GM12878 (cell line): ENCODE results near the gene CDH18. TPM values are rescaled to one million over a fixed set of nuclear protein-coding genes. Genes with fewer than 3 reads are reported as not detected.

Experiments used
- ATAC-seq: fragments of 200-7000 bp; cut with Tn5 transposase; 3 replicates; pipeline ENCODE4 v1.9.1; 2020; ENCODE audit warnings: mild to moderate bottlenecking, moderate library complexity
- BruUV-seq: library from RNA; stranded (reverse); fragments of 400-500 nt; replicated peaks from 2 replicates; lab custom pipeline; 2021; lab: Mats Ljungman, UMichigan
- CTCF ChIA-PET: fragments of 300-600 bp; sonication (Branson Sonifier 250); formaldehyde crosslinking; extraction: SDS; loops from one replicate; lab custom pipeline; 2021; ENCODE audit warnings: inconsistent platforms; lab: Yijun Ruan, JAX
- POLR2A ChIA-PET: fragments of 350-600 bp; formaldehyde crosslinking; extraction: SDS; loops from one replicate; lab custom pipeline; 2021; ENCODE audit warnings: inconsistent platforms; lab: Charles Lee
- RAD21 ChIA-PET: fragments of 300-600 bp; sonication (Branson Sonifier 250); formaldehyde crosslinking; loops from one replicate; lab custom pipeline; 2023; ENCODE audit warnings: antibody characterized with exemption; ENCODE audit not compliant: unreplicated experiment; lab: Charles Lee
- SMC1A ChIA-PET: fragments of 300-600 bp; sonication (Branson Sonifier 250); formaldehyde crosslinking; loops from one replicate; lab custom pipeline; 2023; ENCODE audit not compliant: unreplicated experiment, uncharacterized antibody; lab: Charles Lee
- DNase-seq: peaks from one replicate; pipeline ENCODE4 v3.0.0-alpha.2; 2011; ENCODE audit warnings: low read depth, low spot score
- FAIRE-seq: peaks from 3 replicates; lab custom pipeline; 2011; peaks lifted over from hg19 to GRCh38; lab: Jason Lieb, UNC
- H2AFZ ChIP-seq: 2 replicates; pipeline ENCODE4 v1.6.0; 2011; ENCODE audit warnings: low read depth, low read length, control low read depth; ENCODE audit not compliant: control insufficient read depth
- H3K27ac ChIP-seq: 2 replicates; pipeline ENCODE4 v1.5.1; 2011; ENCODE audit warnings: control low read depth; ENCODE audit not compliant: control insufficient read depth, insufficient read depth
- H3K27me3 ChIP-seq, 2 experiments: replicated peaks in 1 of 2; 2 replicates each; pipeline versions ENCODE4 v1.6.0 to v1.6.1; 2011; ENCODE audit warnings: low read length in 1 of 2; ENCODE audit not compliant: control insufficient read depth in 2 of 2, insufficient read depth in 2 of 2
- H3K36me3 ChIP-seq, 2 experiments: 2 replicates each; pipeline ENCODE4 v1.5.1; 2011; ENCODE audit warnings: low read length in 1 of 2; ENCODE audit not compliant: control insufficient read depth in 2 of 2, insufficient read depth in 2 of 2
- H3K4me1 ChIP-seq: 2 replicates; pipeline ENCODE4 v1.6.1; 2011; ENCODE audit warnings: mild to moderate bottlenecking, low read length, moderate library complexity, mixed read lengths; ENCODE audit not compliant: control insufficient read depth, insufficient read depth
- H3K4me2 ChIP-seq: 2 replicates; pipeline ENCODE4 v1.6.0; 2011; ENCODE audit warnings: control low read depth; ENCODE audit not compliant: control insufficient read depth, insufficient read depth
- H3K4me3 ChIP-seq: fragments of 200-600 bp; sonication (generic); 2 replicates; pipeline ENCODE4 v1.5.1; 2016
- H3K79me2 ChIP-seq: 2 replicates; pipeline ENCODE4 v1.6.0; 2011; ENCODE audit warnings: low read length; ENCODE audit not compliant: control insufficient read depth, insufficient read depth
- H3K9ac ChIP-seq: 2 replicates; pipeline ENCODE4 v1.8.0; 2011; ENCODE audit warnings: low read length, control low read depth, mixed read lengths; ENCODE audit not compliant: control insufficient read depth, insufficient read depth
- H3K9me3 ChIP-seq: replicated peaks from 3 replicates; pipeline ENCODE4 v1.5.1; 2011; ENCODE audit warnings: mild to moderate bottlenecking, low read length; ENCODE audit not compliant: control insufficient read depth, insufficient read depth
- H4K20me1 ChIP-seq: 2 replicates; pipeline ENCODE4 v1.6.0; 2011; ENCODE audit not compliant: control insufficient read depth, insufficient read depth
- BRCA1 ChIP-seq: IDR thresholded peaks from 2 replicates; pipeline ENCODE4 v1.6.1; 2011; ENCODE audit warnings: low read depth, low read length, improper control_type of control experiment
- NR2F1 ChIP-seq: fragments of 450-650 bp; conservative IDR thresholded peaks from 2 replicates; pipeline ENCODE4 v1.6.1; 2017; ENCODE audit warnings: mild to moderate bottlenecking
- YY1 ChIP-seq: IDR thresholded peaks from 2 replicates; pipeline ENCODE4 v1.6.1; 2011; ENCODE audit warnings: low read depth, mild to moderate bottlenecking, low read length
- WGBS: methylation state at CpG from one replicate; pipeline ENCODE4 v1.1.6; 2016; ENCODE audit warnings: low lambda C conversion rate; ENCODE audit not compliant: insufficient replicate concordance, insufficient coverage; ENCODE audit errors: missing lambda C conversion rate; 5-methylcytosine and 5-hydroxymethylcytosine counted together
- in situ Hi-C: fragments of 300-500 bp; cut with MboI; formaldehyde crosslinking; loops from 9 replicates; pipeline ENCODE4 v1.14.3; 2018; ENCODE audit warnings: mixed read lengths
- intact Hi-C: fragments of 100-400 bp; cut with micrococcal nuclease; formaldehyde crosslinking; loops from one replicate; pipeline ENCODE4 v1.14.2; 2022; ENCODE audit not compliant: unreplicated experiment
- polyA plus RNA-seq, 11 experiments: library from polyadenylated mRNA; depleted of rRNA in 4 of 11; unstranded in 6 of 11; stranded (reverse) in 5 of 11; fragments of >200 nt; fragmentation: Nextera tagmentation in 4 of 11; fragmentation: Illumina TruSeq in 1 of 11; extraction: Ambion mirVana in 4 of 11; extraction: Trizol in 1 of 11; gene quantifications; 1 replicate in 1 of 11; 2 replicates in 10 of 11; pipeline versions ENCODE4 v1.2.1 to v1.2.3, GENCODE V29; 2011 to 2016; ENCODE audit warnings: inconsistent platforms in 2 of 11, missing spikeins in 2 of 11, low read depth in 1 of 11
- total RNA-seq, 4 experiments: library from RNA; depleted of rRNA in 3 of 4; stranded (reverse); fragments of >200 nt in 3 of 4; fragmentation: Illumina TruSeq in 1 of 4; extraction: Trizol in 1 of 4; gene quantifications; 2 replicates each; pipeline versions ENCODE4 v1.2.1 to v1.2.3, GENCODE V29; 2013 to 2021
- TF ChIP-seq, protein P1 (sequence below): fragments of 450-650 bp; IDR thresholded peaks from 2 replicates; pipeline ENCODE4 v1.6.1; 2017; ENCODE audit warnings: borderline replicate concordance
- TF ChIP-seq, protein P2 (sequence below): fragments of 450-650 bp; IDR thresholded peaks from 2 replicates; pipeline ENCODE4 v1.6.1; 2014; ENCODE audit warnings: mild to moderate bottlenecking
- TF ChIP-seq, protein P3 (sequence below): IDR thresholded peaks from 2 replicates; pipeline ENCODE4 v1.6.1; 2011; ENCODE audit warnings: borderline replicate concordance, low read depth, mild to moderate bottlenecking, moderate library complexity, low read length; ENCODE audit not compliant: insufficient read depth, poor library complexity, severe bottlenecking

Gene CDH18
- total and polyA plus RNA-seq, 10 of the 15 experiments (the other 5 are each of a cell fraction or from before 2014, with no cell fraction given), result 0.41 TPM; not detected in 9

DNA sequence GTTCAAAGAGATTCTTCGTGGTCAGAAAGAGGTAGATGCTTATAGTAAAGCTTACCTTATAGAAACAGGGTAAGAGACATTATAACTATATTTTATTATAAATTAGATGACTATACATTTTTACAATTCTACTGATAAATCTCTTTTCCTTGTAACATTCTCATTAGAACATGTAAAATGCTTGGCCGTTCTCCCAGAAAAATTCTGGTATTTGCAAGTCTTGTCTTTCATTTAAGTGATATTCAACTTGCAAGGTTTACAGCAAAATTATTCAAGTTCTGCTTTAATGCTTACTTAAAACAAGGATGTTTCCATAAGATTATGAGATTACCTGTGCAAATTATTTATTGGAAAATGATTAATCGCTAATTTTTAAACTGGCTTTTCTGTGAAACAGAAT lies 41.3 kb upstream of the CDH18 start:
- no peaks in the 10 kb centered on the region for H3K36me3 ChIP-seq
- WGBS, result 13% methylated on average over 3 of the region's 3 CpGs
- no peaks in the 10 kb centered on the region for H3K27me3 ChIP-seq
- CTCF ChIA-PET, result no interaction called here
- H3K79me2 ChIP-seq, result no peaks in the 10 kb centered on the region
- intact Hi-C loops (no loop called here), in situ Hi-C loops (no loop called here)
- FAIRE-seq (no peak), DNase-seq (no peak), ATAC-seq (no peak)
- H4K20me1 ChIP-seq, result no peaks in the 10 kb centered on the region
- no TSS peak for BruUV-seq
- no peaks in the 10 kb centered on the region for H3K9me3 ChIP-seq
- TF ChIP-seq, protein P1, sequence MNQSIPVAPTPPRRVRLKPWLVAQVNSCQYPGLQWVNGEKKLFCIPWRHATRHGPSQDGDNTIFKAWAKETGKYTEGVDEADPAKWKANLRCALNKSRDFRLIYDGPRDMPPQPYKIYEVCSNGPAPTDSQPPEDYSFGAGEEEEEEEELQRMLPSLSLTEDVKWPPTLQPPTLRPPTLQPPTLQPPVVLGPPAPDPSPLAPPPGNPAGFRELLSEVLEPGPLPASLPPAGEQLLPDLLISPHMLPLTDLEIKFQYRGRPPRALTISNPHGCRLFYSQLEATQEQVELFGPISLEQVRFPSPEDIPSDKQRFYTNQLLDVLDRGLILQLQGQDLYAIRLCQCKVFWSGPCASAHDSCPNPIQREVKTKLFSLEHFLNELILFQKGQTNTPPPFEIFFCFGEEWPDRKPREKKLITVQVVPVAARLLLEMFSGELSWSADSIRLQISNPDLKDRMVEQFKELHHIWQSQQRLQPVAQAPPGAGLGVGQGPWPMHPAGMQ, result no peak
- TF ChIP-seq BRCA1 (no peak), YY1 (no peak), NR2F1 (no peak)
- TF ChIP-seq, protein P2, sequence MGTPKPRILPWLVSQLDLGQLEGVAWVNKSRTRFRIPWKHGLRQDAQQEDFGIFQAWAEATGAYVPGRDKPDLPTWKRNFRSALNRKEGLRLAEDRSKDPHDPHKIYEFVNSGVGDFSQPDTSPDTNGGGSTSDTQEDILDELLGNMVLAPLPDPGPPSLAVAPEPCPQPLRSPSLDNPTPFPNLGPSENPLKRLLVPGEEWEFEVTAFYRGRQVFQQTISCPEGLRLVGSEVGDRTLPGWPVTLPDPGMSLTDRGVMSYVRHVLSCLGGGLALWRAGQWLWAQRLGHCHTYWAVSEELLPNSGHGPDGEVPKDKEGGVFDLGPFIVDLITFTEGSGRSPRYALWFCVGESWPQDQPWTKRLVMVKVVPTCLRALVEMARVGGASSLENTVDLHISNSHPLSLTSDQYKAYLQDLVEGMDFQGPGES, result no peak
- TF ChIP-seq, protein P3, sequence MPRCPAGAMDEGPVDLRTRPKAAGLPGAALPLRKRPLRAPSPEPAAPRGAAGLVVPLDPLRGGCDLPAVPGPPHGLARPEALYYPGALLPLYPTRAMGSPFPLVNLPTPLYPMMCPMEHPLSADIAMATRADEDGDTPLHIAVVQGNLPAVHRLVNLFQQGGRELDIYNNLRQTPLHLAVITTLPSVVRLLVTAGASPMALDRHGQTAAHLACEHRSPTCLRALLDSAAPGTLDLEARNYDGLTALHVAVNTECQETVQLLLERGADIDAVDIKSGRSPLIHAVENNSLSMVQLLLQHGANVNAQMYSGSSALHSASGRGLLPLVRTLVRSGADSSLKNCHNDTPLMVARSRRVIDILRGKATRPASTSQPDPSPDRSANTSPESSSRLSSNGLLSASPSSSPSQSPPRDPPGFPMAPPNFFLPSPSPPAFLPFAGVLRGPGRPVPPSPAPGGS, result no peak
- SMC1A ChIA-PET, result no interaction called here
- H3K4me3 ChIP-seq, result no peak overlapping the region
- RAD21 ChIA-PET, result no interaction called here
- no peak overlapping the region for H3K27ac ChIP-seq
- H3K4me2 ChIP-seq, result no peak overlapping the region
- H3K4me1 ChIP-seq, result no peaks in the 10 kb centered on the region
- POLR2A ChIA-PET, result no interaction called here
- H2AFZ ChIP-seq, result no peak overlapping the region
- H3K9ac ChIP-seq, result no peak overlapping the region
